CD8-positive, alpha-beta memory T cell (primary cell): ENCODE results near the gene NACC2. TPM values are rescaled to one million over a fixed set of nuclear protein-coding genes. Genes with fewer than 3 reads are reported as not detected.

Experiments
- CTCF ChIA-PET: fragments of 350-600 bp; sonication (Branson Sonifier 250); formaldehyde crosslinking; loops from one replicate; lab custom pipeline; 2021; ENCODE audit warnings: antibody characterized with exemption; lab: Charles Lee
- POLR2A ChIA-PET: fragments of 350-600 bp; sonication (Branson Sonifier 250); formaldehyde crosslinking; loops from one replicate; lab custom pipeline; 2021; ENCODE audit warnings: antibody characterized with exemption; lab: Charles Lee
- DNase-seq, 5 donors: peaks; one replicate each; pipeline versions ENCODE4 v3.0.0 to v3.0.0-alpha.2; 2020 to 2022; ENCODE audit warnings: mixed read lengths in 1 of 5
- H3K27ac ChIP-seq: one replicate; pipeline ENCODE4 v1.7.0; 2013; ENCODE audit warnings: low read depth, mild to moderate bottlenecking, low read length, moderate library complexity
- H3K27me3 ChIP-seq: 2 replicates; pipeline ENCODE4 v1.7.0; 2013; ENCODE audit warnings: low read length, mild to moderate bottlenecking; ENCODE audit not compliant: insufficient read depth, poor library complexity, severe bottlenecking
- H3K36me3 ChIP-seq: 2 replicates; pipeline ENCODE4 v1.7.0; 2013; ENCODE audit warnings: mild to moderate bottlenecking, low read length, moderate library complexity; ENCODE audit not compliant: insufficient read depth
- H3K4me1 ChIP-seq: 2 replicates; pipeline ENCODE4 v1.7.0; 2013; ENCODE audit warnings: mild to moderate bottlenecking, low read length, moderate library complexity; ENCODE audit not compliant: insufficient read depth
- H3K4me3 ChIP-seq: 2 replicates; pipeline ENCODE4 v1.7.0; 2013; ENCODE audit warnings: mild to moderate bottlenecking, low read length
- H3K9me3 ChIP-seq: 2 replicates; pipeline ENCODE4 v1.7.0; 2013; ENCODE audit warnings: mild to moderate bottlenecking, low read length
- H3K27ac Mint-ChIP-seq, 8 donors: one replicate each; pipeline ENCODE4 v1.8.0; 2020 to 2021; ENCODE audit warnings: mixed read lengths in 8 of 8, mild to moderate bottlenecking in 6 of 8, inconsistent platforms in 3 of 8, moderate library complexity in 3 of 8
- H3K27me3 Mint-ChIP-seq, 2 donors: one replicate each; pipeline ENCODE4 v1.8.0; 2020 to 2021; ENCODE audit warnings: mixed read lengths in 2 of 2, mild to moderate bottlenecking in 1 of 2, moderate library complexity in 1 of 2
- H3K36me3 Mint-ChIP-seq, 3 donors: one replicate each; pipeline ENCODE4 v1.8.0; 2020 to 2021; ENCODE audit warnings: mixed read lengths in 3 of 3, inconsistent platforms in 1 of 3, mild to moderate bottlenecking in 1 of 3
- H3K4me1 Mint-ChIP-seq, 3 donors: one replicate each; pipeline ENCODE4 v1.8.0; 2020 to 2021; ENCODE audit warnings: mixed read lengths in 3 of 3, inconsistent platforms in 1 of 3, mild to moderate bottlenecking in 1 of 3
- H3K4me3 Mint-ChIP-seq, 7 donors: one replicate each; pipeline ENCODE4 v1.8.0; 2020 to 2021; ENCODE audit warnings: mixed read lengths in 7 of 7, mild to moderate bottlenecking in 6 of 7, moderate library complexity in 4 of 7, inconsistent platforms in 2 of 7
- H3K9me3 Mint-ChIP-seq, 5 donors: one replicate each; pipeline ENCODE4 v1.8.0; 2020 to 2022; ENCODE audit warnings: mixed read lengths in 5 of 5, mild to moderate bottlenecking in 3 of 5, moderate library complexity in 2 of 5, inconsistent platforms in 1 of 5
- polyA plus RNA-seq: library from polyadenylated mRNA; unstranded; fragments of 300-500 nt; fragmentation: Illumina TruSeq; gene quantifications from one replicate; pipeline ENCODE4 v1.2.3, GENCODE V29; 2021
- total RNA-seq, 2 experiments: library from RNA; stranded (reverse); gene quantifications; one replicate each; pipeline ENCODE4 v1.2.3, GENCODE V29; 2021

NACC2 gene
- total and polyA plus RNA-seq, 3 experiments from 2014 or later: 2.9 to 9.1 (median 9.0) TPM

DNA sequence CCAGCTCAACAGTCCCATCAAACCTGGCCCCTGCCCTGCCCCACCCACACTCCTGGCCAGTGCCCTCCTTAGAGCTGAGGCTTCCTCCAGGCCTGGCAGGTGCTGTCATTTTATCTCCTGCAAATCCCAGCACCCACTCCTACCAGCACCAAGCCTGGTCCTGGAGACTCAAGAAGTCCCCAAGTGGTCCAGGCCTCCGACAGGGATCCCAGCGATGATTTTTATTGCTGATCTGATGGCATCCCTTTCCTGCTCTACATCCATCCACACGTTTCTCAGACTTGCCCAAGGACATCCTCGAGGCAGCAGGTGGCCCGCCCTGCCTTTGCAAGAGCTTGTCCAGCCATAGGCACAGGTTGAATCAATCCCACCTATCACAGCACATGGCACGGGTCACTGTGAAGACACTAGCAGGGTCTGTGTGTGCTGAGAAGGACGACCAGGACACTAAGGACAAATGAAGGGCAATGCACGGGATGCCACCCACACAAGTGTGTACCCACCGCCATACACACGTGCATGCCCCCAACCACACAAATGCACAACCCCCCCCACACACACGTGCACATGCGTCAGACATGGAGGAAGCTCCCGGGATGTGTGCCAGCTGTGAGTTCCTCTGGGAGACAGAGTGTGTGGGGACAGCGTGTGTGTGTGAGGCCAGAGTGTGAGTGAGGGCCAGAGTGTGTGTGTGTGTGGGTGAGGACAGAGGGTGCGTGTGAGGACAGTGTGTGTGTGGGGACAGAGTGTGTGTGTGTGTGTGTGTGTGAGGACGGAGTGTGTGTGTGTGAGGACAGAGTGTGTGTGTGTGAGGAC is 71.5 kb downstream of the NACC2 start:
- peaks cover 0 to 1% (median 0%) of the 10 kb centered on the region in 5 donors for H3K9me3 Mint-ChIP-seq
- peaks cover 13 to 30% (median 14%) of the 10 kb centered on the region in 3 donors for H3K4me1 Mint-ChIP-seq
- Histone ChIP-seq H3K4me1 (no peaks in the 10 kb centered on the region), H3K36me3 (no peaks in the 10 kb centered on the region), H3K27me3 (no peaks in the 10 kb centered on the region), H3K27ac (no peak overlapping the region), H3K4me3 (no peak overlapping the region), H3K9me3 (no peaks in the 10 kb centered on the region)
- H3K27me3 Mint-ChIP-seq: peaks cover 0 to 1% of the 10 kb centered on the region in 2 donors
- ChIA-PET POLR2A (no interaction called here), CTCF (interaction anchor here (0.7 kb wide), 1 partner anchor 555 kb away, joined by 3 read pairs; no protein-coding TSS in a partner anchor)
- no peak overlapping the region for H3K27ac Mint-ChIP-seq
- DNase-seq: no peak
- peaks cover 5 to 12% (median 9%) of the 10 kb centered on the region in 3 donors for H3K36me3 Mint-ChIP-seq
- H3K4me3 Mint-ChIP-seq: no peak overlapping the region

- H3K27ac Mint-ChIP-seq: peak overlapping the region in 1 of 8 donors; percentile 72
Measured at GRCh38 chr9:136022731-136023409, 72.2 kb downstream of the NACC2 start.

GRCh38 chr9:136021872-136022681 is 73.0 kb downstream of the NACC2 start:
- H3K36me3 Mint-ChIP-seq: peaks cover 5 to 10% (median 9%) of the 10 kb centered on the region in 3 donors
- CTCF ChIA-PET: no interaction called here

More at GRCh38 chr9:136022731-136023409, 72.2 kb downstream of the NACC2 start:
- H3K4me3 Mint-ChIP-seq: no peak overlapping the region
- no peaks in the 10 kb centered on the region for H3K9me3 ChIP-seq
- no peaks in the 10 kb centered on the region for H3K36me3 ChIP-seq
- DNase-seq: no peak
- peaks cover 0 to 1% (median 0%) of the 10 kb centered on the region in 5 donors for H3K9me3 Mint-ChIP-seq
- H3K36me3 Mint-ChIP-seq: peaks cover 5 to 12% (median 9%) of the 10 kb centered on the region in 3 donors
- no peak overlapping the region for H3K27ac ChIP-seq
- ChIA-PET POLR2A (no interaction called here), CTCF (no interaction called here)
- no peak overlapping the region for H3K4me3 ChIP-seq
- H3K4me1 Mint-ChIP-seq: peaks cover 13 to 30% (median 14%) of the 10 kb centered on the region in 3 donors
- no peaks in the 10 kb centered on the region for H3K27me3 ChIP-seq
- no peaks in the 10 kb centered on the region for H3K4me1 ChIP-seq
- H3K27me3 Mint-ChIP-seq: peaks cover 0 to 1% of the 10 kb centered on the region in 2 donors

DNA sequence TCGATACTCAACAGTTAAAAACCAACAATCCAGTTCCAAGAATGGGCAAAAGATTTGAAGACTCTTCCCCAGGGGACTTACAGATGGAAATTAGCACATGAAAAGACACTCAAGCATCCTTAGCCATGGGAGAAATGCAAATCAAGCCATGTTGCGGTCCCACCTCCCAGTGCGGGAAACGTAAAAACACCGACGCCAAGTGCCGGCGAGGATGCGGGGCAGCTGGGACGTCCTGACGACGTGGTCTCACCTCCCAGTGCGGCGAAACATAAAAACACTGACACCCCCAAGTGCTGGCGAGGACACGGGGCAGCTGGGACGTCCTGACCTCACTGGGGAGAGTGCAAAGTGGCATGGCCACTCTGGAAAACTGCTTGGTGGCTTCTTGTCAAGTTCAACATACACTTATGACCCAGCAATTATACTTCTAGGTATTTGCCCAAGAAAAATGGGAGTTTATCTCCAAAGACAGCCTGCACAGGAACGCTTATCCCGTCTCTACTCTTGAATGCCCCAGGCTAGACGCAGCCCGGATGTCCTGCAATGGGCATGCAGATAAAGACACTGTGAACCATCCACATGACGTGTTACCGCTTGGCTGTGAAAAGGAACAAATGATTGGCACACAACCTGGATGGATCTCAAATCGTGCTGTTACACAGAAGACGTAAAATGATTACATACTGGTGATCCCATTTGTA is 73.8 kb downstream of the NACC2 start:
- H3K9me3 Mint-ChIP-seq: peaks cover 0 to 1% (median 0%) of the 10 kb centered on the region in 5 donors
- Histone ChIP-seq H3K4me1 (no peaks in the 10 kb centered on the region), H3K4me3 (no peak overlapping the region), H3K9me3 (no peaks in the 10 kb centered on the region), H3K27ac (no peak overlapping the region), H3K27me3 (no peaks in the 10 kb centered on the region), H3K36me3 (no peaks in the 10 kb centered on the region)
- ChIA-PET POLR2A (no interaction called here), CTCF (no interaction called here)
- H3K27ac Mint-ChIP-seq: peak overlapping the region in 3 of 8 donors; percentile 47 to 89 (median 70)
- H3K27me3 Mint-ChIP-seq: peaks cover 0 to 1% of the 10 kb centered on the region in 2 donors
- peaks cover 10 to 28% (median 13%) of the 10 kb centered on the region in 3 donors for H3K4me1 Mint-ChIP-seq
- H3K4me3 Mint-ChIP-seq: no peak overlapping the region
- peaks cover 1 to 10% (median 7%) of the 10 kb centered on the region in 3 donors for H3K36me3 Mint-ChIP-seq
- DNase-seq: no peak

More at GRCh38 chr9:136021872-136022681, 73.0 kb downstream of the NACC2 start:
- no peak overlapping the region for H3K27ac ChIP-seq
- no peaks in the 10 kb centered on the region for H3K27me3 ChIP-seq
- POLR2A ChIA-PET: no interaction called here
- no peak overlapping the region for H3K4me3 ChIP-seq
- H3K9me3 ChIP-seq: no peaks in the 10 kb centered on the region
- H3K27ac Mint-ChIP-seq: peak overlapping the region in 1 of 8 donors; percentile 70
- no peak for DNase-seq
- no peak overlapping the region for H3K4me3 Mint-ChIP-seq
- H3K27me3 Mint-ChIP-seq: peaks cover 0 to 1% of the 10 kb centered on the region in 2 donors
- peaks cover 0 to 1% (median 0%) of the 10 kb centered on the region in 5 donors for H3K9me3 Mint-ChIP-seq
- H3K36me3 ChIP-seq: no peaks in the 10 kb centered on the region
- H3K4me1 Mint-ChIP-seq: peaks cover 13 to 30% (median 14%) of the 10 kb centered on the region in 3 donors
- H3K4me1 ChIP-seq: no peaks in the 10 kb centered on the region

- Mint-ChIP-seq H3K36me3 (peaks cover 0 to 11% (median 7%) of the 10 kb centered on the region in 3 donors), H3K4me3 (no peak overlapping the region), H3K4me1 (peaks cover 9 to 28% (median 13%) of the 10 kb centered on the region in 3 donors), H3K27ac (peak overlapping the region in 4 of 8 donors; percentile 17 to 89 (median 44)), H3K27me3 (no peaks in the 10 kb centered on the region), H3K9me3 (peaks cover 0 to 1% (median 0%) of the 10 kb centered on the region in 5 donors)
- CTCF ChIA-PET: no interaction called here
- no peaks in the 10 kb centered on the region for H3K4me1 ChIP-seq
- no peaks in the 10 kb centered on the region for H3K27me3 ChIP-seq
- no peaks in the 10 kb centered on the region for H3K36me3 ChIP-seq
- no peak for DNase-seq
- no peak overlapping the region for H3K27ac ChIP-seq
- POLR2A ChIA-PET: no interaction called here
- H3K4me3 ChIP-seq: no peak overlapping the region
- H3K9me3 ChIP-seq: no peaks in the 10 kb centered on the region
Measured at GRCh38 chr9:136020671-136021070, 74.4 kb downstream of the NACC2 start.

- DNase-seq: peak in 3 of 5 donors; percentile 10 to 17 (median 14)
- Mint-ChIP-seq H3K27me3 (no peaks in the 10 kb centered on the region), H3K4me1 (peaks cover 9 to 28% (median 13%) of the 10 kb centered on the region in 3 donors), H3K4me3 (no peak overlapping the region), H3K27ac (peak overlapping the region in 5 of 8 donors; percentile 17 to 61 (median 47)), H3K36me3 (peaks cover 0 to 9% (median 7%) of the 10 kb centered on the region in 3 donors), H3K9me3 (peaks cover 0 to 1% (median 0%) of the 10 kb centered on the region in 5 donors)
- Histone ChIP-seq H3K9me3 (no peaks in the 10 kb centered on the region), H3K27me3 (no peaks in the 10 kb centered on the region), H3K36me3 (no peaks in the 10 kb centered on the region), H3K4me3 (no peak overlapping the region), H3K4me1 (no peaks in the 10 kb centered on the region), H3K27ac (no peak overlapping the region)
- ChIA-PET CTCF (no interaction called here), POLR2A (no interaction called here)
Measured at GRCh38 chr9:136020206-136020605, 74.9 kb downstream of the NACC2 start.

DNA sequence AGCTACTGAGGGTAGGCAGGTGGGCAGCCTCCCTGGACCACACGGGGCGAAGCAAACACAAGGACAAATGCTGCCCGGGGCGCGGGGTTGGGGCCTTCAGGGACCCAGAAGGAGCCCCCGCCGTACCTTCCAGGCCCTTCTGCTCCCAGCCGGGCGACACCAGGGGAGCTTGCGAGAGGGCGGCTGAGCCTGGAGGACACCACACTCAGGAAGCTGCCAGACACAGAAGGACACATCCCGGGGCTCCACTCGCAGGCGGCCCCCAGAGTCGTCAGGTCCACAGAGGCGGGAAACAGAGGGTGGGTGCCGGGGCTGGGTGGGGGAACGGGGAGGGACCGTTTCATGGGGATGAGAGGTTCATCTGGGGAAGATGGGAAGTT is 75.4 kb downstream of the NACC2 start:
- CTCF ChIA-PET: no interaction called here
- Mint-ChIP-seq H3K4me3 (no peak overlapping the region), H3K36me3 (peaks cover 0 to 9% (median 7%) of the 10 kb centered on the region in 3 donors), H3K9me3 (peaks cover 0 to 1% (median 0%) of the 10 kb centered on the region in 5 donors), H3K4me1 (peaks cover 9 to 28% (median 13%) of the 10 kb centered on the region in 3 donors), H3K27me3 (no peaks in the 10 kb centered on the region), H3K27ac (peak overlapping the region in 1 of 8 donors; percentile 57)
- no peaks in the 10 kb centered on the region for H3K27me3 ChIP-seq
- no peak overlapping the region for H3K4me3 ChIP-seq
- no peaks in the 10 kb centered on the region for H3K36me3 ChIP-seq
- H3K27ac ChIP-seq: no peak overlapping the region
- no peaks in the 10 kb centered on the region for H3K4me1 ChIP-seq
- POLR2A ChIA-PET: no interaction called here
- H3K9me3 ChIP-seq: no peaks in the 10 kb centered on the region
- DNase-seq: no peak
